ENCODE results near the gene REEP5. TPM values are rescaled to one million over a fixed set of nuclear protein-coding genes. Genes with fewer than 3 reads are reported as not detected.
"Not testable (repeated sequence)": the region's sequence is repeated elsewhere in the genome, so short reads cannot be mapped to it uniquely, and the experiment has no call there.

The REEP5 gene
- total and polyA plus RNA-seq, 5 donors = 91.8 to 119 (median 110) TPM

DNA sequence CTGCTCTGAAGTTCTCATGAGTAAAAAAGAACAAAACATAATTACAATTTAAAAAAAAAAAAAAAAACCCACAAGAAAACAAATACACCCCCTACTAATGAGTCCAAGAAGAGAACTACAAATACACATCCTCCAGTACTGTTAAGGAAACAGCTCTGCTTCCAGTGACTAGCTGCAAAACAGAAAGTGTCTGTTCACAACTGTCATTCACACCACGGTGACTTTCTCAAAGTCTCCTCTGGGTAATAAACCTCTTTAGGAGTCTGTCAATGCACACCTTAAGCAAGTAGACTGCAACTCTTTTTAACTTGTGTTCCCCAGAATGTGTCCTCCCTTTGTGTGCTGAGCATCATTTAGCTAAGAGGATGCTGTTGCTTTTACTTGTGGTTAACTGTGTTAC is 6.2 kb downstream of the REEP5 start:
- Histone ChIP-seq H3K9me3 (ENCODE audit: control insufficient read depth, low read length) (no peaks in the 10 kb centered on the region), H3K27ac (ENCODE audit: low read length) (no peak overlapping the region), H3K27me3 (ENCODE audit: control insufficient read depth, insufficient read depth) (no peaks in the 10 kb centered on the region), H3K4me3 (ENCODE audit: low read length) (no peak overlapping the region), H3K4me1 (ENCODE audit: control insufficient read depth, insufficient read depth, low read length) (peaks cover 17% of the 10 kb centered on the region)
- ATAC-seq = no peak
- WGBS = 20% methylated on average over 1 of the region's 1 CpG
- no peak for DNase-seq
- intact Hi-C loops (cut with DNase I) = no loop called here

DNA sequence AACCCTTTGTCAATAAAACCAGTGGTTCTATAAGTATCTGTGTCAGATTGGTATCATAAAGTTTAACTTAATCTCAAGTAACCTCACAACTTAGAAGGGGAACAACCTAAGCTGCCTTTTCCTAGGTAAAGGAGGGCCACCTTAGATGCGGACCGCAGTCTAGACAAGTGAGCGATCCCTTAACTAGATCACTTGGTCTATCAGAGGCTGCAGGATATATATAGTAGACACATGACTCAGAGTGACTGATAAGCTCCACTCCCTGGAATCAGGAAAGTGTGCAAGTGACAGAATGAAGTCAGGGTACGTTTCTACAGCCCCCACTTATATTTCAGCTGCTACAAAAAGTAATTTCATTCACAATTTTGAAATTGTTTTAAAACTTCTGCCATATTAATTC is 7.4 kb downstream of the REEP5 start:
- no peaks in the 10 kb centered on the region for H3K27me3 ChIP-seq (ENCODE audit: control insufficient read depth, insufficient read depth)
- no peaks in the 10 kb centered on the region for H3K9me3 ChIP-seq (ENCODE audit: control insufficient read depth, low read length)
- intact Hi-C loops (cut with DNase I) = no loop called here
- DNase-seq = no peak
- no peak overlapping the region for H3K4me3 ChIP-seq (ENCODE audit: low read length)
- H3K27ac ChIP-seq (ENCODE audit: low read length) = no peak overlapping the region
- WGBS = 55% methylated on average over 4 of the region's 4 CpGs
- H3K4me1 ChIP-seq (ENCODE audit: control insufficient read depth, insufficient read depth, low read length) = peaks cover 17% of the 10 kb centered on the region
- peak in 1 of 2 donors; percentile 65 for ATAC-seq

DNA sequence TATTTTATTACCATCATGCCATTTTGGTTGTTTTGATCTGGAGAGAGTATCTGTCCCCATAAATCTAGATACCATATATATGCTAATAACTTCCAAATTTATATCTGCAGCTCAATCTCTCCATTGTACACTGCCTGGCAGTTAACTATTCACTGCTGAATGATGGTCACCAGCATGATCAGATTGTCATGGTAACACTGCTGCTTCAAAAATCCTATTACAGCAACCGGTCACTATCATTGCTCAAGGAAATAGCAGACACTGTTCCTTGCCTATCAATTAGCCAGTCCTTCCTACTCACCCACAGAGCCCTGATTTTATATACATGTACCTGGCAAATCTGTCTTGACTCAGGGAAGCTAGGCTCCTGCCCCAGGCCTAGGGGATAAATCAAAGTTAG is 11.5 kb downstream of the REEP5 start:
- 85% methylated on average over 1 of the region's 1 CpG for WGBS
- H3K4me1 ChIP-seq (ENCODE audit: control insufficient read depth, insufficient read depth, low read length) = peaks cover 6% of the 10 kb centered on the region
- DNase-seq (no peak), ATAC-seq (no peak)
- no peaks in the 10 kb centered on the region for H3K9me3 ChIP-seq (ENCODE audit: control insufficient read depth, low read length)
- no peak overlapping the region for H3K4me3 ChIP-seq (ENCODE audit: low read length)
- no peak overlapping the region for H3K27ac ChIP-seq (ENCODE audit: low read length)
- H3K27me3 ChIP-seq (ENCODE audit: control insufficient read depth, insufficient read depth) = no peaks in the 10 kb centered on the region
- intact Hi-C loops (cut with DNase I) = no loop called here

DNA sequence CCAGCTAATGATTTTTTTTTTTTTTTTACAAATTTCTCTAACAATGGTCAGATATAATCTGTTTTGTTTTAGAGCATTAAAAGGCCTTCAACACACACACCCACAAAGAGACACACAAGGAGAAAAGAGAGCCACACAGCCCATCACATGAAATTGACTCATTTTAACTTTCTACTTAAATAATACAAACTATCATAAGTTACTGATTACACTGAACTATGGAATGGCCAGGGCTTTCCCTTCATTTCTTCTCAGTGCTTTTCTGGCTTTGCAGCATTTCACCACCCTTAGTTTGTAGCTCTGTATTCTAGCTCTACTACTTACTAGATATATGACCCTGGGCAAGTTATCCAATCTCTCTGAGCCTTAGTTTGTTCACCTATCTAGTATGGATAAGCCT is 13.2 kb downstream of the REEP5 start:
- Histone ChIP-seq H3K4me1 (ENCODE audit: control insufficient read depth, insufficient read depth, low read length) (peaks cover 4% of the 10 kb centered on the region), H3K27me3 (ENCODE audit: control insufficient read depth, insufficient read depth) (no peaks in the 10 kb centered on the region), H3K9me3 (ENCODE audit: control insufficient read depth, low read length) (no peaks in the 10 kb centered on the region), H3K27ac (ENCODE audit: low read length) (no peak overlapping the region), H3K4me3 (ENCODE audit: low read length) (no peak overlapping the region)
- ATAC-seq = no peak
- DNase-seq = no peak
- intact Hi-C loops (cut with DNase I) = no loop called here

DNA sequence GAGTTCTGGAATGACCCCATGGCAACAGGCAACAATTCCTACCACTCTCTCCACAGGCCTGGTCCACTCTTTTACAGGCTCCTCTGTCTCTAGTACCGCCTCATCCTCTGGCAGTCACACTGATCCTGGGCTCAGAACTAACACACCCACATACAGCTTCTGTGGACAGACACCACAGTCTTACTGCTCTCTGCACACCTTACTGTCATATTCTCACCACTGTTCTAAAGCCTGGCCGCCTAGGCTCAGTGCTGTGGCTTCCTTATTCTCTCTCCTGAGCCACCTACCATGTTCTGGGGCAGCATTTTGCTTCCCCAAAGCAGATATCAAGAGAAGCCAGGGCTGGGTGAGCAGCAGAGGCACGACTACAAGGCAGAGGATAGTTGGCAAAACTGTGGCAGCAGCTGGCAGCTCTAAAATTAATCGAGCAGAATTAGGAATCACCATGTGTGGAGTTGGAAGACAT is 14.8 kb downstream of the REEP5 start:
- Histone ChIP-seq H3K27ac (ENCODE audit: low read length) (peak overlapping the region; percentile 42), H3K27me3 (ENCODE audit: control insufficient read depth, insufficient read depth) (no peaks in the 10 kb centered on the region), H3K9me3 (ENCODE audit: control insufficient read depth, low read length) (no peaks in the 10 kb centered on the region), H3K4me3 (ENCODE audit: low read length) (no peak overlapping the region), H3K4me1 (ENCODE audit: control insufficient read depth, insufficient read depth, low read length) (peaks cover 4% of the 10 kb centered on the region)
- DNase-seq = no peak
- WGBS = 58% methylated on average over 4 of the region's 4 CpGs
- ATAC-seq = peak; percentile 61 to 63
- intact Hi-C loops (cut with DNase I) = no loop called here

DNA sequence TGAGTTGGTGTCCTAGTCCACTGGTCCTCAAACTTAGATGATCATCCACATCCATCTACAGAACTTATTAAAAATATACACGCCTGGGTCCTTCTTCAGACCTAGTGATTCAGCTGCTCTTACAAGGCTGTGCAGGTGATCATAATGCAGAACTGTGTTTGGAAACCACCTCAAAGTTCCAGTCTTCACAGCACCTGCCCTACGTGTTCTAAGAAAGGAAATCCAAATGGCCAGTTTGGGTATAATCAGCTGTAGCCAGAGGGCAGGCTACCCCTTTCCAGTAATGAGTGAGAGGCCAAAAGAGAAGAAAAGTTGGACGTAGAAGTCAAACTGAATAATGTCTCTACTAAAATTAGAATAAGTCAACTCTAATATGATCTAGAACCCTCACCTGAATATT is 15.4 kb downstream of the REEP5 start:
- Histone ChIP-seq H3K4me1 (ENCODE audit: control insufficient read depth, insufficient read depth, low read length) (peaks cover 4% of the 10 kb centered on the region), H3K27ac (ENCODE audit: low read length) (no peak overlapping the region), H3K27me3 (ENCODE audit: control insufficient read depth, insufficient read depth) (no peaks in the 10 kb centered on the region), H3K4me3 (ENCODE audit: low read length) (no peak overlapping the region), H3K9me3 (ENCODE audit: control insufficient read depth, low read length) (no peaks in the 10 kb centered on the region)
- intact Hi-C loops (cut with DNase I) = no loop called here
- 80% methylated on average over 3 of the region's 3 CpGs for WGBS
- DNase-seq = no peak
- no peak for ATAC-seq

DNA sequence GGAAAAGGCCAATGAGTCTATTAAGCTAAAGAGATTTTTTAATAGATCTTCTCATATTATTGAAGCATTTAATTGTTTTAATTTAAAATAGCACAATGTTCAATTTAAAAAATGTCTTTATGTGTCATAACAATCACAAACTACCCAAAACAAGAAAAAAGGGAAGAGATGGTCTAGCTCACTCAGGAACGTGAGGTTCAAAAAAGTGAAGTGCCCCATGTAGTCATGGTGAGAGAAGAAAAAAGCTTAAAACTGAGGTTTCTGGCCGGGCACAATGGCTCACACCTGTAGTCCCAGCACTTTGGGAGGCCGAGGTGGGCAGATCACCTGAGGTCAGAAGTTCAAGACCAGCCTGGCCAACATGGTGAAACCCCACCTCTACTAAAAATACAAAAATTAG is 17.0 kb downstream of the REEP5 start:
- WGBS = 87% methylated on average over 3 of the region's 3 CpGs
- DNase-seq; ATAC-seq; H3K4me3 ChIP-seq (ENCODE audit: low read length); intact Hi-C loops (cut with DNase I); H3K9me3 ChIP-seq (ENCODE audit: control insufficient read depth, low read length); H3K4me1 ChIP-seq (ENCODE audit: control insufficient read depth, insufficient read depth, low read length); H3K27me3 ChIP-seq (ENCODE audit: control insufficient read depth, insufficient read depth); H3K27ac ChIP-seq (ENCODE audit: low read length): not testable (repeated sequence)

DNA sequence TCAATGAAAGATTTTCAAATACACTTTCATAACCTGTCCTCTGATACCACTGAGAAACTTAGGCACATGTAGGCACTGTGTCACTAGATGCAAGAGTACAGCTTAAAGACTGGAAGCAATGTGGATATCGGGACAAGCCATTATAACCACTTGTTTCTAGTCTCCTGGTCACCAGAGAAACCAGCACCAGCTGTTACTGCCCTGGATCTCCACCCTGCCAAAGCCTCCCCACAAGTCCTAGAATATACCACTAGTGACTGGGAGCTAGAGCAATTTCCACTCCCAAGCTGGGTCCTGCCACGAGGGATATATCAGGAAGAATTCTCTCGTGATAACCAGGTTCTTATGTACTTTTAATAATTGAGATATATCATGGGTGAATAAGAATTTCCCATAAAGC is 19.5 kb downstream of the REEP5 start:
- Histone ChIP-seq H3K4me1 (ENCODE audit: control insufficient read depth, insufficient read depth, low read length) (peaks cover 6% of the 10 kb centered on the region), H3K4me3 (ENCODE audit: low read length) (no peak overlapping the region), H3K27ac (ENCODE audit: low read length) (no peak overlapping the region), H3K9me3 (ENCODE audit: control insufficient read depth, low read length) (no peaks in the 10 kb centered on the region), H3K27me3 (ENCODE audit: control insufficient read depth, insufficient read depth) (no peaks in the 10 kb centered on the region)
- no peak for DNase-seq
- 83% methylated on average over 3 of the region's 3 CpGs for WGBS
- intact Hi-C loops (cut with DNase I) = no loop called here
- ATAC-seq = no peak

DNA sequence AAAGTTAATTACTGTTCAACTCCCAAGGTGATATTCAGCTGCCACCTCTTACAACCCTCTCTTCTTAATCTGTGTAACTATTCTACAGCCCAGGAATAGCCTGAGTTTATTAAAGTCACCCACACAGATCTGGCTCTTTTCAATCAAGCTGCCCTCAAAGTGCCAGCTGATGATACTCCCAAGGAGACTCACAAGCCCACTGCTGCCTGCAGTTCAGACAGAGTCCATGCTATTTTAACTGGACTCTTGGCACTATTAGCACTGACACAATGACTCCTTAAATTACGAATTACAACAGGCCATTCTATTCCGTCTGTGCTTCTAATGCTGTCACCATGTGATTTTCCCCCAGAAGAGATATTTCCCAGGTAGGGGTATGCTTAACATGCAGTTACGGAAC is 26.3 kb downstream of the REEP5 start:
- intact Hi-C loops (cut with DNase I) = no loop called here
- no peak for DNase-seq
- 62% methylated on average over 3 of the region's 3 CpGs for WGBS
- Histone ChIP-seq H3K4me3 (ENCODE audit: low read length) (no peak overlapping the region), H3K27me3 (ENCODE audit: control insufficient read depth, insufficient read depth) (no peaks in the 10 kb centered on the region), H3K4me1 (ENCODE audit: control insufficient read depth, insufficient read depth, low read length) (peaks cover 2% of the 10 kb centered on the region), H3K27ac (ENCODE audit: low read length) (peak overlapping the region; percentile 17), H3K9me3 (ENCODE audit: control insufficient read depth, low read length) (no peaks in the 10 kb centered on the region)
- peak; percentile 55 to 72 for ATAC-seq

DNA sequence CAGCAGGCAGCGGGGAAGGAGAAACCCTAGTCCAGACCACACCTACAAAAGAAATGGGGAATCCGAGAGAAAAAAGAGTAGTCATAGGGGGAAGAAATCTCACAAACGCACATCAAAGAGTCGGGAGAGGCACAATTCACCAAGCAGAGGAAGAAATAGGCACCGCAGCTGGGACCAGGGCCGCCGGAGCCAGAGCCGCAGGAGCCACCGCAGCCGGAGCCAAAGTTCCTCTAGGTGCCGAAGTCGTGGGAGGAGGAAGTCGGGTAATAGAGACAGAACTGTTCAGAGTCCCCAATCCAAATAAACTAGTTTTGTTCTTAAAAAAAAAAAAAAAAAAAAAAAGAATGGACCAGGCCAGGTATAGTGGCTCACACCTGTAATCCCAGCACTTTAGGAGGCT is 29.3 kb downstream of the REEP5 start:
- peaks cover under 1% of the 10 kb centered on the region for H3K4me1 ChIP-seq (ENCODE audit: control insufficient read depth, insufficient read depth, low read length)
- 97% methylated on average over 13 of the region's 13 CpGs for WGBS
- DNase-seq (no peak), ATAC-seq (no peak)
- no peak overlapping the region for H3K27ac ChIP-seq (ENCODE audit: low read length)
- H3K4me3 ChIP-seq (ENCODE audit: low read length) = no peak overlapping the region
- no peaks in the 10 kb centered on the region for H3K27me3 ChIP-seq (ENCODE audit: control insufficient read depth, insufficient read depth)
- intact Hi-C loops (cut with DNase I) = no loop called here
- no peaks in the 10 kb centered on the region for H3K9me3 ChIP-seq (ENCODE audit: control insufficient read depth, low read length)

DNA sequence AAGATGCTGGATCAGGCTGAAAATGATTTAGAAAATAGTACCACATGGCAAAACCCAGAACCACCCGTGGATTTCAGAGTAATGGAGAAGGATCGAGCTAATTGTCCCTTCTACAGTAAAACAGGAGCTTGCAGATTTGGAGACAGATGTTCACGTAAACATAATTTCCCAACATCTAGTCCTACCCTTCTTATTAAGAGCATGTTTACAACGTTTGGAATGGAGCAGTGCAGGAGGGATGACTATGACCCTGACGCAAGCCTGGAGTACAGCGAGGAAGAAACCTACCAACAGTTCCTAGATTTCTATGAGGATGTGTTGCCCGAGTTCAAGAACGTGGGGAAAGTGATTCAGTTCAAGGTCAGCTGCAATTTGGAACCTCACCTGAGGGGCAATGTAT is 30.0 kb downstream of the REEP5 start:
- H3K4me3 ChIP-seq (ENCODE audit: low read length); H3K9me3 ChIP-seq (ENCODE audit: control insufficient read depth, low read length); H3K4me1 ChIP-seq (ENCODE audit: control insufficient read depth, insufficient read depth, low read length); ATAC-seq; DNase-seq; H3K27me3 ChIP-seq (ENCODE audit: control insufficient read depth, insufficient read depth); intact Hi-C loops (cut with DNase I); H3K27ac ChIP-seq (ENCODE audit: low read length): not testable (repeated sequence)
- WGBS = 89% methylated on average over 8 of the region's 8 CpGs

DNA sequence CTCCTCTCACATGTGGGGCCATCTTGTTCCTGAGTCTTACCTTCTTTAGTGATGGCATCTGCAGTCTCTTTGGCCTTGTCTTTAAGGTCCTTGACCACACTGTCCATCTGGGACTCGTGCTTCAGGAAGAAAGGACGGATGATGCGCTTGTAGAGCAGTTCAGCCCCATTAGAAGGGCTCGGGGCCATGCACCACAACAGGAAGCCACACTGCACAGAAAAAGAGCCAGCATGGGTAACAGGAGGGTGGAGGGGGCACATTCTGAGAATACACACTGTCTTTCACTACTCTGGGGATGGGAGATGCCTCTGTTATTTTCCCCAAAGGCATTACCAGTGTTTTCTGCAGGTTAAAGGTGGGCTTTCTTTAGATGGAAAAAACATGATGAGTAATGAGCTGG is 35.1 kb downstream of the REEP5 start:
- Histone ChIP-seq H3K9me3 (ENCODE audit: control insufficient read depth, low read length) (no peaks in the 10 kb centered on the region), H3K27me3 (ENCODE audit: control insufficient read depth, insufficient read depth) (no peaks in the 10 kb centered on the region), H3K27ac (ENCODE audit: low read length) (no peak overlapping the region), H3K4me1 (ENCODE audit: control insufficient read depth, insufficient read depth, low read length) (peaks cover 8% of the 10 kb centered on the region), H3K4me3 (ENCODE audit: low read length) (no peak overlapping the region)
- intact Hi-C loops (cut with DNase I) = no loop called here
- WGBS = 91% methylated on average over 4 of the region's 4 CpGs
- no peak for ATAC-seq
- no peak for DNase-seq
